Right ventricle myocardium inferior (tissue), 1 donor: ENCODE results near the gene L1CAM. TPM values are rescaled to one million over a fixed set of nuclear protein-coding genes. Genes with fewer than 3 reads are reported as not detected.
A peak's percentile ranks its signal among the peaks of the same experiment; 100 is the strongest.

Source experiments
- ATAC-seq: fragments of 200-7000 bp; cut with Tn5 transposase; one replicate; pipeline ENCODE4 v1.9.1; 2020; ENCODE audit warnings: mild to moderate bottlenecking, moderate library complexity
- DNase-seq: peaks from one replicate; pipeline ENCODE4 v3.0.0; 2021; ENCODE audit errors: missing footprints
- intact Hi-C: fragments of 100-400 bp; cut with DNase I; formaldehyde crosslinking; loops from one replicate; pipeline ENCODE4 v1.11.0; 2022
- total RNA-seq: library from RNA; stranded (reverse); fragmentation: NEBNext Ultra II Directional; extraction: Animal tissue kit (Norgen Biotek cat#: 25700); gene quantifications from one replicate; pipeline ENCODE4 v1.2.1, GENCODE V29; 2021
- donor health status: DM: no; HTN: yes; CAD: no; lungs with severe emphysema.

The L1CAM gene
- total RNA-seq, 1 donor from 2014 or later = 6.1 TPM

DNA sequence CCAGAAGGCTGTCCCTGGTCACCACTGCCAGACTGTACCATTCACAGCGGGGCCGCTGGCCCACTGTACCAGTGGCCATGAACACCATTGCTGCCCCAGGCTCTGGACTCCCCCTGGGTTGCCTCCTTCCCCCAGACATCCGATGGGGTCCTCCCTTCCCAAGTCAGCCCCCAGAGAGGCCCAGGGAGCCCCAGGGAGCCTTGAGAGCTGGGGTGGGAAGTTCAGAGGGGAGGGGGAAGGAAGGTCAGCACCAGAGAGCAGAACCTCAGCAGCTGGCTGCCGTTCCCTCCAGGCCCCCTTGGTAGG is 40.5 kb upstream of the L1CAM start:
- intact Hi-C loops = no loop called here
- ATAC-seq (peak; percentile 6), DNase-seq (no peak)

DNA sequence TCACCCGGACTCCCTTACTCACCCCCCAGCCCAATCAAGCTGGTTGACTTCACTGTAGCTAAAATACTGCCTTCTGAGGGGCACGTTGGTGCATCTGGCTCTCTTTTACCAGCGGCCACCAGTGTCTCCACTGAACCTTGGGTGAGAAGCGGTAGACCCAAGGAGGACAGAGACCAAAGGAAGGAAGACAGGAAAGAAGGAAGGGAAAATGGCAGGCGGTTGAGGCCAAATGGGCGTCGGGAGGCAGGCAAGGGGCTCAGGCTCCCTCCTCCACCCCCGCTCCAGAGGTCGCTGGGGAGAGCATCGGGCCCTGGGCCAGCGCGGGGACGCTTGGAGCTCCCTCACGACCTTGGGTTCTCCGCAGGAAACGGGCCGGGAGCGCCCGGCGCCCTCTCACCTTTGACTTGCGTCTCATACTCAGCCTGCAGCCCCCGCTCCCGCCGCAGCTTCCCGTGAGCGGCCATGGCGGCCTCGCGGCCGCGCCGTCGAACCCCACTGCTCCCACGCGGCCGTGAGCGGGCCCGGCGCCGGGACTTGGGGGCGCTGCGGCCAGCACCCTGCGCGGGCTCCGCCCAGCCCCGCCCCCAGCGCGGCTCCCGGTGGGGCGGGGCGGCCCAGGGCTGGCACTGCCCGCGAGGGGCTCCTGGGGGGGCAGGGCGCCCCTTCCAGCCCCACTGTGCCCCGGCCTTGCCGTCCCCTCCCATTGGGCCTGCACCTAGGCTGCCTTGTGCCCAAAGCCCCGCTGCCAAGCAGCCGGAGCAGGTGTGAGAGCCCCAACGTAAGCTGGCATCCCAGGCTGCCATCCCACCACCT is 40.0 kb upstream of the L1CAM start, which contains the start of gene ARHGAP4:
ARHGAP4 (minus strand) TSS at position 526 of the 813 bp plus-strand sequence; CDS start at position 464, 62 bp downstream.
- DNase-seq (no peak), ATAC-seq (no peak)
- intact Hi-C loops = no loop called here

DNA sequence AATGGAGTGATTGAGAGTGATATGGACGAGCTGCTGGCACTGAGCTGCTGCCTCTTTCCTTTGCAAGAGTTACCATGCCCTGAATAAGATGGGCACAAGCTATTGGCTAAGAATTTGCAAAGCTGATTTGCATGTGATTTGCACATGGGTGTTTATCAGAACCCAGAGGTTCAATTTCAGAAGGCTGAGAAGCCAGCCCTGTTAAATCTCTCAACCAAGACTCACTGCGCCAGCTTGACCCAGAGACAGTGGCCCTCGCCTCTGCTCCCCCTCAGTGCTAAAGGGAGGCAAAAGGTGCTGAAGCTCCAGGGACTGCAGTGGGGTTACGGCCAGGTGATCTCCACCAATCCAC is 39.4 kb upstream of the L1CAM start:
- no peak for DNase-seq
- intact Hi-C loops = no loop called here
- ATAC-seq = no peak

DNA sequence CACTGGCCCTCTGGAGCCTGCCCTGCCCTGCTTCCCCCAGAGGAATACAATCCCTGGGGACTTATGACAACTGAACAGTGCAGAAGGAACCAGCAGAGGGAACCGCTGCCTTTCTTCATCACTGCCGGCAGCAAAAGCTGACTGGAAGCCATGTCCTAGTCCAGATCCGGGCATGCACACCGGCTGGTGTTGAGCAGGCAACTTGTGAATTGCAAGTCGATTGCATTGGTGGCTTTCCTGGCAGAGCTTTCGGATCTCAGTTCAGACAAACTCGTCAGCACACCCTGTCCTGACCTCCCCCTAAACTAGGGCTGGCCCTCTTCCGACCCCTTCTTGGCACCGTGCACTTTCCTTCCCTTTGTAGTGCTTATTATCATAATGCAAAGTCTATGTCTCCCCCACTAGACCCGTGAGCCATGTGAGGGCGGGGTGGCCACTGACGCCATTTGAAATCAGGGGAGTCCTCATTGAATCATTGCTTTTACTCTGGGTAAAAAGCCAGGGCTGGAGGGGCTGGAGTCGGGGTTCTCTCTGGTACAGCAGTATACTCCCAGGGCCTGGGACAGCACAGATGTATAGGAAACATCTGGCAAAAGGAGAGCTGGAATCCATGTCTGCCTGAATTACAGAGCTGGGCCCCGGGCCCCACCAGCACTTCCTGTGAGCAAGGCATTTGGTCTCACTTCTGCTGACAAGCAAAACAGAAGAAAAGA is 38.3 kb upstream of the L1CAM start:
- ATAC-seq = no peak
- no peak for DNase-seq
- intact Hi-C loops = no loop called here

DNA sequence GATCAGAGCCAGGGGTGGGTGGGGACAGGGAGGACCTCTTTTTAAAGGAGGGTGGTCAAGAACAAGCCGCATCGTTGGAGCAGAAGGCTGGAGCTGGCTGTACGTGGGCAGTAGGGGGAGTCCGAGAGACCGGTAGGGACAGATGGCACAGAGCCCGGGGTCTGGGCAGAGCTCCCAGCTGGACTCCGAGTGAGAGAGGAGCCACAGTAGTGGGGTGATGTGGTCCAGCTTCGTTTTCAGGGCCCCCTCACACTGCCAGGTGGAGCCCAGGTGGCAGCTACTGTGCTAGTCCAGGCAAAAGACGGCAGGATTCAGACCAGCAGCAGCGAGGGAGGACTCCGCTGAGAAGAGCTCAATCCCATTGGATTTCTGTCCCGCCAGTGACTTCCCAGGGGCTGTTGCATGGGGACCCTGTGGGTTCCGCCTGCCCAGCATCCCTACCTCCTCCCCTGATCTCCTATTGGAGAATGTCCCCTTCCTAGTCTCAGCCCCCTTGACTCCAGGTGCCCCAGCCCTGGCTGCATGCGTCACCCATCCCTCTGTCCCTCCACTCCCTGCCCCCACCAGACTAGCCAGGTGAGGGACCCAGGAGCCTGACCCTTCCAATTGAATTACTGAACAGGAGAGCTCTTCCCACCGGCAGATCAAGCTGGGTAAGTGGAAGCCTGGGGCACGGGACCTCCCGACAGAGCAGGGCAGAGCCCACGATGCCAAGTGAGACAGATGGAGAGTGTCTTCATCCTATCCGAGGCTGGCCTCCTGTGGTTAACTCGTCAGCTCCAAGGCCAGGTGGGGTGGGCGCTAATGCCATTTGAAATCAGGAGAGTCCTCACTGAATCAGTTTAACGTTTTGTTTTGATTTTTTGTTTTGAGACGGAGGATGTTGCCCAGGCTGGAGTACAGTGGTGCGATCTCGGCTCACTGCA is 37.2 kb upstream of the L1CAM start:
- intact Hi-C loops = no loop called here
- peak; percentile 50 for ATAC-seq

DNA sequence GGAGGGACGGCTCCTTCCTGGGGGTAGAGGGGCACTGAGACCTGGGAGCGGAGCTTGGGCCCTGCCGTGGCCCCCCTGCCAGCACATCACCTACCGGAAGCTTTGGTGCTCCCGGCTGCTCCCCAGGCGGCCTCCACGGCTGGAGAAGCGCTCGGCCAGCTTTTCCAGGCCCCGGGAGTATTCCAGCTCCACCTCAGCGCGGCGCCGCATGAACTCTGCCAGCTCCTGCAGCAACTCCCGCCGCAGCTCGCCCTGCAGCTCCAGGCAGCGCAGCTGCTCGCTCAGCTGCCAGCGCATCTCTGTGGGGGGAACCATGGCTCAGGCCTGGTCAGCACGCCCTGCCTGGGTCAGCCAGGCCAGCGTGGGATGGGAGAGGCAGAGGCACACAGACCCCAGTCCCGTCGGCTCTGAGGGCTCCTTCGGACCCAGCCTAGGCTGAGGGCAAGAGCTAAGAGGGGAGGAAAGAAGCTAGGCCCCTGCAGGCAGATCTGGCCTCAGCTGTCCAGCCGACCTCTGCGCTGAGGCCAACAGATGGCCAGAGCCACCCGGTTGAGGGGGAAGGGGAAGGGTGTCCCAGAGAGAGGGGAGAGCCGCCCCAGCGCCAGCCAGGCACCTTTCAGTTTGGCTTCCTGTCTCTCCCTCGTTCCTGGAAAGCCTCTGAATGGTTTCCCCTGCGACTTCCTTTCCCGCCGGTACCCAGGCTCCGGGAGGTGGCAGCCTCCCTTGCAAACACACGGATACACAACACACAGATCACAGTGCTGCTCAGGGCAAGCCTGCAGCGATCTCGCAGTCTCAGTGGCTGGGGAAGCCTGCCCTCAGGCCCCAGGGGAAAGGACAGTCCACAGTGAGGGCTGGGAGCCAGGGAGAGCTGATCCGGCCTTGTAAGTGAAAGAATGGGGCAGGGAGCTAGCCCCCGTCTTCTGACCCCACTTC is 35.8 kb upstream of the L1CAM start:
- DNase-seq (no peak), ATAC-seq (no peak)
- intact Hi-C loops = no loop called here

More for the DNA sequence above, 37.2 kb upstream of the L1CAM start:
- peak; percentile 89 for DNase-seq

DNA sequence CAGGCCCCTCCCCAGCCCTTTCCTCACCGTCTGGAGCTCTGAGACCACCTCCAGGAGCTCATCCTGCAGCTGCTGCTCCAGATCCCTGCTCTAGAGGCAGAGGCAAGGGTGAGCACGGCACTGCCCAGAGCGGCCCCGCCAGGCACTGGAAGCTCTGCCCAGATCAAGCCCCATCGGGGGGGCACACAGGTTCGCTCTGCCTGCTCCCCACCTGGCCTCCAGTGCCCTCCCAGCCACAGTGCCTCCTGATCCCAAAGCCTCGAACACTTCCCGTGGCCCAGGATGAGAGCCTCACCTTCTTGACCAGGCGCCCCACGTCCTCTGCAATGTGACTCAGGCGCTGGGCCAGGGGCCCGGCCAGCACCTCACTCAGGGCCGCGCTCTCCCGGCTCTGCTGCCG is 35.1 kb upstream of the L1CAM start:
- no peak for DNase-seq
- no peak for ATAC-seq
- intact Hi-C loops = no loop called here

DNA sequence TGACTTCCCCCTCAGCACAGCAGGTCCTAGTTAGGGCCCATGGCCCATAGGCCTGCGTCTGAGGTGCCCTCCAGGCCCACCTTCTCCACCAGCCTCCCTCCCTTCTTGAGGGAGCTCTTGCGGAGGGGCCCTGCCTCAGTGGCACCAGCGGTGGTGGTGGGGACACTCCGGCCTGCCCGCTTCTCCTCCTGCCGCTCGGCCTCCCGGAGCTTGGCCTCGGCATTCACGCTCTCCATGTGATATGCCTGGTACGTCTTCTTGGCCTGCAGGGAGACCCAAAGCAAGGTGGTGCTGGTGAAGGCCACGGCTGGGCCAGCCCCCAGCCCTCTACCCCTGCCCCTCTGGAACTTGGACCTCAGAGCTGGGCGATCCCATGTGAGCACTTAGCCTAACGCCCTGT is 34.6 kb upstream of the L1CAM start:
- DNase-seq (no peak), ATAC-seq (no peak)
- intact Hi-C loops = no loop called here

DNA sequence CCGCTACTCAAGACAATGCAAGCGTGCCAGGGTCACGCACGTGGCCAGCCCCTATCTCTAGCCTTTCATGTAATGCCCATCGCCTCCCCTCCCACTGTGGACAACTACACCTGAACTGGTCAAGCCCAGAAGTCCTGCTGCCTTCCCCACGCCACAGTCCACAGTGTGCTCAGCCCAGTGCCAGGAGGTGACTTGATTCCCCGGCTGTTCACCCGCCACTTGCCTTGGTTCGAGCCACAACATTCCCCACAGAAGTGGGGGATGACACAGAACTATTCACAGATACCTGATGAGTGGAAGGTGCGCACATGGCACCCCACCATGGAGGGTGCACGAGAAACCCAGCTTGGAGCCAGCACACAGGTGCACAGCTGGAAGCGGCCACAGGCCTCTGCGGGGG is 33.3 kb upstream of the L1CAM start:
- intact Hi-C loops = no loop called here
- DNase-seq (no peak), ATAC-seq (no peak)

DNA sequence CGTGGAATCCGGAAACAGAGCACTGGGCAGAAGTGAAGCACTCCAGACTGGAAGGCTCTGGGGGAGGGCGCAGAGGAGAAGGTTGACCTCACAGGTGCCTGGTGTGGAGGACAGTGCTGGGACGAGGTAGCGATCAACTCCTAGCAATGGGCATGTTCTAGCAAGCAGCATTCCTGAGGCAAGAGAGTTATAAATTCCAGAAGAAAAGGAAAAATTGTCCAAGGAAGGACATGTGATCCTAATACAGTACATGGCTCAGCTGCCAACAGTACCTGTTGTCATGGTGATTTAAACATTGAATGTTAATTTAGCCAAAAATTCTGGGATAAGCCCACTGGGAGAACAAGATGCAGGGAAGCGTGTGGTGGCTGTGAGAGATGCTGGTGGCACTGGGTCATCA is 31.9 kb upstream of the L1CAM start:
- intact Hi-C loops = no loop called here

DNA sequence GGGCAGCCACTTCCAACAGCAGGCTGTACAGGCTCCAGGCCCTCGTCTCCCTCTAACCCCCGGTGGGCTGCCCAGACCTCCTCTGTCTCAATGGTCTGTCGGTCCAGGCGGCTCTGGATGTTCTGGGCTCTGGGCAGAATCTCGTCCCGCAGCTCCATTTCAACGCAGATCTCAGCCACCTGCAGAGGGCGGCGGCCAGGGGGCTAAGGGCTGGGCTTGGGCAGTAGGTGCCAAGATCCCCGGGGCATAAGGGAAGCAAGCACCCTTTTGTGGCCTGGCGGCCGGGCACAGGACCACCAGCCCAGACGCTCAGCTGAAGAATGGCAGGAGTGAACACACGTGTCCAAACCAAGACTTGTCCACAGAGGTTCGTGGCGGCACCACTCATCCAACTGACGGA is 27.7 kb upstream of the L1CAM start:
- intact Hi-C loops = no loop called here
- no peak for ATAC-seq

More for the DNA sequence above, 31.9 kb upstream of the L1CAM start:
- no peak for ATAC-seq
- no peak for DNase-seq

DNA sequence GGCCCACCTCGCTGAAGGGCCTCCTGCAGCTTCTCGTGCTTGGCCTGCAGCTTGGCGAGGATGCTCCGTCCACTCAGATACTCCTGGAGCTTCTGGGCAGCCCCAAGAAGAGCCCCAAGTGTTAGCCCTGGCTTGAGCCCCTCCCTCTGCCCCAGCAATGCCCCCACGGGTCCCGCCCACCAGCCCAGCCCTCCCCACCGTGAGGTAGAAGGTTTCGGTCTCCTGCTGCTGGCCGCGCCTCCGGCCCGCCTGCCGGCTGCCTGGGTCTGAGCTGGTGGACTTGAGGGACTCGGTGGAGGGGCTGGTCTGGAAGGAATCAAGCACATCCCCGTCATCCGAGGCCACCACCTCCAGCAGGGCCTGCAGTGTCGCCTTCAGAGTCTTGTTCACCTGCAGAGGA is 27.2 kb upstream of the L1CAM start:
- no peak for DNase-seq
- ATAC-seq = no peak
- intact Hi-C loops = no loop called here

More for the DNA sequence above, 27.7 kb upstream of the L1CAM start:
- no peak for DNase-seq

DNA sequence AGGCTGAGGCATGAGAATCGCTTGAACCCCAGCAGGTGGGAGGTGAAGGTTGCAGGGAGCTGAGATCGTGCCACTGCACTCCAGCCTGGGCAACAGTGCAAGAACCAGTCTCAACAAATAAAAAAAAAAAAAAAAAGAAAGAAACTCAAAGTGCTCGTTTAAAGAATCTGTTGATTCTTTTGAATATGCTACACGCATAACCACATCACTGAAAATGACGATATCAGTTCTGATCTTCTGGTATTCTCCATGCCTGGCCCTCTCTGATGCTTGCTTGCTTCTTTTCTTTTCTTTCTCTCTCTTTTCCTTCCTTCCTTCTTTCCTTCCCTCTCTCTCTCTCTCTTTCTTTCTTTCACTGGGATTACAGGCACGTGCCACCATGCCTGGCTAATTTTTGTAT is 25.8 kb upstream of the L1CAM start:
- no peak for ATAC-seq
- intact Hi-C loops = no loop called here
- DNase-seq = no peak

DNA sequence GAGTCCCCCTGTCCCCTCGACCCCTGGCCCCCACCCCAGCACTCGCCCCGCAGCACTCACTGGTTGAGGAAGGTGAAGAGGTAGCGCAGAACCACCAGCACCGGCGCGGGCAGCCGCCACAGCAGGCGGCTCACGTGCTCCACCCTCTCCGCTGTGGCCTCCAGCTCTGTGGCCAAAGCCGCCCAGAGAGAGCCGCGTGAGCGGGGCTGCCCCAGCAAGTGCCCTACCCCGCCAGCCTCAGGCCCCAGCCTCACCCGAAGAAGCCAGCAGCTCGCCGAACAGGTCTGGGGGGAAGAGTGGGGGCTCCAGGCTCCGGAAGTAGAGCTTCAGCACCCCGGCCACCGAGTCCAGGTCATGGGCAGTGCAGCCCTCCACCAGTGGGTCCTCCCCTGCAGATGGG is 24.5 kb upstream of the L1CAM start:
- DNase-seq (no peak), ATAC-seq (no peak)
- intact Hi-C loops = no loop called here

DNA sequence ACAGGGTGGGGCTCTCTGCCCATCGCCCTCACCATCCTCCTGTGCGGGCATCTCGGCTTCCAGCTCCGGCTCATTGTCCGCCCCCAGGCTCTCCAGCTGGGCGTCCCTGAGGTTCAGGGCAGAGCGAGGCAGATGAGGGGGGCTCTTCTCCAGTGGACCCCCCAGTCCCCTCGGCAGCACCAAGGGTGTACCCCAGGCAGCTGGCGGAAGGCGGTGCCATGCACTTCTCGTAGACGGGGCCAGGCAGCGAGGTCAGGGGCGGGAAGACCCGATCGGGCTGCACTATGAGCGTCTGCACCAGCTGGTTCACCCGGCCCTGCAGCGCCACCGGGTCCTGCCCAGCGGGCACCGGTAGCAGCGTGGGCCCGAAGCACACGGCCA is 24.0 kb upstream of the L1CAM start:
- intact Hi-C loops = no loop called here
- ATAC-seq = no peak
- DNase-seq = no peak

DNA sequence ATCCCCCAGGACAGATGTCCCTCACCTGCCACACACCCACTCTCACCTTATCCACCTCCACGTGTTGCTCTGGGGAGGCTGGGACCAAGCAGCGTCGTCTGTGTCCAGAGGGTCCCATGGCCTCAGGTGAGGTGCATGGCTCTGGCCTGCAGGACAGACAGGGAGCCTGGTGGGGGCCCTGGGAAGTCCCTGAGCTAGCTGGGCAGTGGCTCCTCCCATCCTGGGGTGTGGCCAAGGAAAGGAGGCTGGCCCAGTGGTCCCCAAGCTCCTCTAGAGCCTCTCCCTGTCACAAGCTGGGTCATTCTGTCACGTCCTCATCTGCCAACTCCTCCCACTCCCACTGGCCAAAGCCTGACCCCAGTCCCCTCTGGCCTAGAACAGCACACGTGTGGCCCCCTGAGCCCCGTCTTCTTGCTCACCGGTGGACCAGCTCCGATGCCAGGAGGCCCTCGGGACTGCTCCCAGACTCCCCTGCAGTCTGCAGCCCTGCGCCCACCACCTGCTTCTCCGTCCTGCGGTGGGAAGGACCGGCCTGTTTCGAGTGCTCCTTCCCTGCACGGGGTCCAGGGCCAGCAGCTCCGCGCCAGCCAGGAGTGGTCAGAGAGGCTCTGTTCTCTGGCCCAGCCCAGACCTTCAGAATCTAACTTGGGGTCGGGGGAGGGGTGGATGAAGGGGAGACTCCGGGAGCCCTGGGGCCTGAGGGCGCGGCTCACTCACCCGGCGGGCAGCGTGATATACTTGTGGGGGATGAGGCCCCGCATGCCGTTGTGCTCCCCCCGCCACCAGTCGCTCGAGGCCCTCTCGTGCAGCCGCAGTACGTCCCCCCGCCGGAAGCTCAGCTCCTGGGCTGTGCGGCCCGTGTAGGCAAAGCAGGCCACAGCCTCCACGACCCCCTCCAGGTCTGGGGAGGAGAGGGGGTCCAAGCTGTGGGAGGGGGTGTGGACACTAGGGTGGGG is 23.3 kb upstream of the L1CAM start:
- ATAC-seq (no peak), DNase-seq (no peak)
- intact Hi-C loops = no loop called here

DNA sequence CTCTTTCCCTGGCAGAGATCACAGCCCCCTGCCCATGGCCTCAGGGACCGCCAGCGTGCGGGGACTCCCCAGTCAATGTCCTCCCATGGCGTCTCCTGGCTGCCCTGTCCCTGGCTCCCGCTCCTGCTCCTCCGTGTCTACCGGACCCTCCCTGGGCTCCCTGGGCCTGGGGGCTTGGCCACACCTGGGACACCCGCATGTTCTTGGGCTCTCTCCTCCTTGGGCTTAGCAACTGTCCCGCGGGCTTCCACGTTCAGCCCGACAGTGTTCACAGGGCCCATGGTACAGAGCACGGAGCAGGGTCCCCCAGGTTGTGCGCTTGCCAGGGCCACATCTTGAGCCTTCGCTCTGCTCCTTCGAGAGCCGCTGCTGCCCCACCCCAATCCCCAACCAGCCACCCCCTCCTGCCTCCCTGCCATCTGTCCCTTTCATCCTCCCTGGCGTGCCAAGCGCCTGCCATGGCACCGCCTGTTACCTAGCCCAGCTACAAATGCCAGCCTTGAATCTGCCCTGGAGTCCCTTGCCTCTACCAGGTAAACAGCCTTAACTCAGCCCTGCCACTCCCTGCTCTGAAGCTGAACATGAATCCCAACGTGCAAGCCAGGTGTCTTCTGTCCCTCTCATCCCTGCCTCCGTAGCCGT is 22.4 kb upstream of the L1CAM start:
- intact Hi-C loops = no loop called here
- DNase-seq (no peak), ATAC-seq (no peak)
